Type B pancreatic cell (in vitro differentiated cells): ENCODE measurements around the gene WASL. TPM values are rescaled to one million over a fixed set of nuclear protein-coding genes. Genes with fewer than 3 reads are reported as not detected.

Source experiments
- DNase-seq: peaks from one replicate; pipeline ENCODE4 v3.0.0; 2021; ENCODE audit warnings: mixed read lengths; ENCODE audit not compliant: unreplicated experiment; ENCODE audit errors: extremely low spot score
- H3K27ac Mint-ChIP-seq: 2 replicates; pipeline ENCODE4 v1.8.0; 2021; ENCODE audit warnings: mild to moderate bottlenecking, mixed read lengths
- H3K27me3 Mint-ChIP-seq: 2 replicates; pipeline ENCODE4 v1.8.0; 2021; ENCODE audit warnings: mixed read lengths
- H3K36me3 Mint-ChIP-seq: 2 replicates; pipeline ENCODE4 v1.8.0; 2021; ENCODE audit warnings: mixed read lengths
- H3K4me1 Mint-ChIP-seq: one replicate; pipeline ENCODE4 v1.8.0; 2021; ENCODE audit warnings: mixed read lengths; ENCODE audit not compliant: unreplicated experiment
- H3K4me3 Mint-ChIP-seq: 2 replicates; pipeline ENCODE4 v1.8.0; 2021; ENCODE audit warnings: mild to moderate bottlenecking, mixed read lengths
- H3K9me3 Mint-ChIP-seq: 2 replicates; pipeline ENCODE4 v1.8.0; 2021; ENCODE audit warnings: mixed read lengths
- total RNA-seq: library from RNA; stranded (reverse); gene quantifications from 2 replicates; pipeline ENCODE4 v1.2.1, GENCODE V29; 2021; ENCODE audit warnings: low replicate concordance
- TF ChIP-seq, protein P1 (sequence below): fragments of 200-600 bp; sonication (generic); conservative IDR thresholded peaks from 2 replicates; pipeline ENCODE4 v1.5.0; 2021; ENCODE audit warnings: antibody characterized with exemption, mild to moderate bottlenecking

Gene WASL
- total RNA-seq, 1 donor from 2014 or later = 34.4 TPM

DNA sequence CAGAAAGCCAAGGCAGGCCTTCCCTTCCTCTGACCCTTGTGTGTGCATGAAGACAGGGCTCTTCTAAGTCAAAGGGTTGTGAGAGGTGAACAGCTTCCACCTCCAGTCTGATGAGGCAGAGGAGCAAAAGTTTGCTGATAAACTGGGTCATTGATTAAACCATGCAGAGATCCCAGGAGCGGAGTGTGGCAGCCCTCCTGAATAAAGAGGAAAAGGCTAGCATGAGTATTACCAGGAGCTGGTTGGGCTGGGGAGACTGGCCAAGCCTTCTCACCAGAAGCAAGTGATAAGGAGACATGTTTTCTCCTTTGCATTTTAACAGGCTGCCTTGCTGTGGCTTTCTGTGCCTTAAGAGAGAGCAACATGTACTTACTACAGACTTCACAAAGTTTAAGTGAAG is 82.9 kb downstream of the WASL start:
- DNase-seq = no peak
- H3K27me3 Mint-ChIP-seq = no peaks in the 10 kb centered on the region
- peaks cover 10% of the 10 kb centered on the region for H3K4me1 Mint-ChIP-seq
- H3K27ac Mint-ChIP-seq = no peak overlapping the region
- no peak overlapping the region for H3K4me3 Mint-ChIP-seq
- peaks cover 4% of the 10 kb centered on the region for H3K9me3 Mint-ChIP-seq
- TF ChIP-seq, protein P1, sequence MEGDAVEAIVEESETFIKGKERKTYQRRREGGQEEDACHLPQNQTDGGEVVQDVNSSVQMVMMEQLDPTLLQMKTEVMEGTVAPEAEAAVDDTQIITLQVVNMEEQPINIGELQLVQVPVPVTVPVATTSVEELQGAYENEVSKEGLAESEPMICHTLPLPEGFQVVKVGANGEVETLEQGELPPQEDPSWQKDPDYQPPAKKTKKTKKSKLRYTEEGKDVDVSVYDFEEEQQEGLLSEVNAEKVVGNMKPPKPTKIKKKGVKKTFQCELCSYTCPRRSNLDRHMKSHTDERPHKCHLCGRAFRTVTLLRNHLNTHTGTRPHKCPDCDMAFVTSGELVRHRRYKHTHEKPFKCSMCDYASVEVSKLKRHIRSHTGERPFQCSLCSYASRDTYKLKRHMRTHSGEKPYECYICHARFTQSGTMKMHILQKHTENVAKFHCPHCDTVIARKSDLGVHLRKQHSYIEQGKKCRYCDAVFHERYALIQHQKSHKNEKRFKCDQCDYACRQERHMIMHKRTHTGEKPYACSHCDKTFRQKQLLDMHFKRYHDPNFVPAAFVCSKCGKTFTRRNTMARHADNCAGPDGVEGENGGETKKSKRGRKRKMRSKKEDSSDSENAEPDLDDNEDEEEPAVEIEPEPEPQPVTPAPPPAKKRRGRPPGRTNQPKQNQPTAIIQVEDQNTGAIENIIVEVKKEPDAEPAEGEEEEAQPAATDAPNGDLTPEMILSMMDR = no peak
- no peaks in the 10 kb centered on the region for H3K36me3 Mint-ChIP-seq

DNA sequence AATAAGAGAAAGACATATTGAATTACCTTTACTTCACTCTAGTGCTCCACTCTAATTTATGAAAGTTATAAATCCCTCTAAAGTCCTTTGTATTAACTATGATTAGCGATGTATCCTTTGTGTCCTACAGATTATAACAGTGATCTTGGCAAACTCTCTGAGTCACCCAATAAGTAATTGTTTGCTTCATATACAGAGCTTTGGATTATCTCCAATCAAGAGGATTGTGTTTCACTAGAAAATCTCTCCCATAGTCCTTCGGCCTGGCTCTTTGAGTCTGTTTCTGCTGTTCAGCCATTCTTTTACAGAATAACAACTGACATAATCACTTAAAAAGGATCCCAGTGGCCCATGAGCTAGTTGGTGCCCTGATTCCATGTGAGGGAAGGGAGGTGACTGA is 83.6 kb downstream of the WASL start:
- Mint-ChIP-seq H3K27me3 (no peaks in the 10 kb centered on the region), H3K36me3 (no peaks in the 10 kb centered on the region), H3K9me3 (peaks cover 4% of the 10 kb centered on the region), H3K4me3 (no peak overlapping the region), H3K4me1 (peaks cover 13% of the 10 kb centered on the region), H3K27ac (no peak overlapping the region)
- DNase-seq = no peak
- TF ChIP-seq, protein P1 = no peak

DNA sequence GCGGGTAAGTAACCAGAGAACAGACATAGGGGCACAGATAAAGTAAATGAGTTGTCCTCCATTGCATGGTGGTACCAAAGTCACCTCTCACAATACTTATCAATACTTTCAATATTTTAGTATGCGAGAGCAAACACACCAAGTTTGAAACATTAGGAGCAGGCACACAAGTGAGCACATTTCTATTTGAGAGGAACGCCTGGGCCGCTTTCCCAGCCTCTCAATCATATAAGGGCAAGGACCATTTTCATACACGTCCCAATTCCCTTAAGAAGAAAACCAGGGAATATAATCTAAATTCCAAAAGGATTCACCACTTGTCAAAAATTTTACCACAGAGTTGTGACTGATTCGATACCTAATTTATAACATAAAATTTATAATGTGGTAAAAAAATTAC is 85.6 kb downstream of the WASL start:
- peaks cover 4% of the 10 kb centered on the region for H3K9me3 Mint-ChIP-seq
- TF ChIP-seq, protein P1 = no peak
- no peak for DNase-seq
- peaks cover 10% of the 10 kb centered on the region for H3K4me1 Mint-ChIP-seq
- no peaks in the 10 kb centered on the region for H3K36me3 Mint-ChIP-seq
- H3K4me3 Mint-ChIP-seq = no peak overlapping the region
- no peak overlapping the region for H3K27ac Mint-ChIP-seq
- H3K27me3 Mint-ChIP-seq = no peaks in the 10 kb centered on the region

DNA sequence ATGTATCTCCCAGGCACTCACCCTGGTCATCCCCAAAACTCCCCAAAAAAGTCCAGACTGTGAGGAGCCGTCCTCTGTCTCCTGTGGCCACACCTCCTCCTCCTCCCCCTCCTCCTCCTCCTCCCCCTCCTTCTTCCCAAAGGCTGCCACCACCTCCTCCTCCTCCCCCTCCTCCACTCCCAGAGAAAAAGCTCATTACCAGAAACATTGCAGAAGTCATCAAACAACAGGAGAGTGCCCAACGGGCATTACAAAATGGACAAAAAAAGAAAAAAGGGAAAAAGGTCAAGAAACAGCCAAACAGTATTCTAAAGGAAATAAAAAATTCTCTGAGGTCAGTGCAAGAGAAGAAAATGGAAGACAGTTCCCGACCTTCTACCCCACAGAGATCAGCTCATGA is 86.0 kb downstream of the WASL start:
- Mint-ChIP-seq H3K27ac (no peak overlapping the region), H3K4me1 (peaks cover 10% of the 10 kb centered on the region), H3K27me3 (no peaks in the 10 kb centered on the region), H3K36me3 (no peaks in the 10 kb centered on the region), H3K9me3 (peaks cover 4% of the 10 kb centered on the region), H3K4me3 (no peak overlapping the region)
- no peak for DNase-seq
- TF ChIP-seq, protein P1 = no peak

DNA sequence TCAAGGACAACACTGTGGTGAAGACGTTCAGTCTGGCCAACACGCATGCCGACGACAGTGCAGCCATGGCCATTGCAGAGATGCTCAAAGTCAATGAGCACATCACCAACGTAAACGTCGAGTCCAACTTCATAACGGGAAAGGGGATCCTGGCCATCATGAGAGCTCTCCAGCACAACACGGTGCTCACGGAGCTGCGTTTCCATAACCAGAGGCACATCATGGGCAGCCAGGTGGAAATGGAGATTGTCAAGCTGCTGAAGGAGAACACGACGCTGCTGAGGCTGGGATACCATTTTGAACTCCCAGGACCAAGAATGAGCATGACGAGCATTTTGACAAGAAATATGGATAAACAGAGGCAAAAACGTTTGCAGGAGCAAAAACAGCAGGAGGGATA is 86.5 kb downstream of the WASL start:
- Mint-ChIP-seq H3K27me3 (no peaks in the 10 kb centered on the region), H3K9me3 (peaks cover 4% of the 10 kb centered on the region), H3K36me3 (no peaks in the 10 kb centered on the region), H3K4me1 (peaks cover 10% of the 10 kb centered on the region), H3K27ac (no peak overlapping the region), H3K4me3 (no peak overlapping the region)
- no peak for DNase-seq
- TF ChIP-seq, protein P1 = no peak

DNA sequence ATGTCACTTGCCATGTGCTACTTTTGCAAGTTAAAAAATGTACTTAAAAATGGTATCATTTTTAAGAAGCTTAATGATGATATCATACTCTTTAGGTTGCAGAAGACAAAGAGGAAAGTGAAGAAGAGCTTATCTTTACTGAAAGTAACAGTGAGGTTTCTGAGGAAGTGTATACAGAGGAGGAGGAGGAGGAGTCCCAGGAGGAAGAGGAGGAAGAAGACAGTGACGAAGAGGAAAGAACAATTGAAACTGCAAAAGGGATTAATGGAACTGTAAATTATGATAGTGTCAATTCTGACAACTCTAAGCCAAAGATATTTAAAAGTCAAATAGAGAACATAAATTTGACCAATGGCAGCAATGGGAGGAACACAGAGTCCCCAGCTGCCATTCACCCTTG is 87.0 kb downstream of the WASL start:
- peaks cover 4% of the 10 kb centered on the region for H3K9me3 Mint-ChIP-seq
- no peak overlapping the region for H3K27ac Mint-ChIP-seq
- no peak for DNase-seq
- H3K4me3 Mint-ChIP-seq = no peak overlapping the region
- no peaks in the 10 kb centered on the region for H3K27me3 Mint-ChIP-seq
- H3K4me1 Mint-ChIP-seq = peaks cover 10% of the 10 kb centered on the region
- TF ChIP-seq, protein P1 = no peak
- H3K36me3 Mint-ChIP-seq = no peaks in the 10 kb centered on the region
